GM21529 (cell line): ENCODE data around the gene AARSD1.
"Not testable (repeated sequence)": the region's sequence is repeated elsewhere in the genome, so short reads cannot be mapped to it uniquely, and the experiment has no call there.

Source experiments
- ATAC-seq: cut with Tn5 transposase; IDR thresholded peaks from one replicate; pipeline ENCODE4 v1.9.1; 2021; ENCODE audit not compliant: unreplicated experiment

Gene AARSD1

DNA sequence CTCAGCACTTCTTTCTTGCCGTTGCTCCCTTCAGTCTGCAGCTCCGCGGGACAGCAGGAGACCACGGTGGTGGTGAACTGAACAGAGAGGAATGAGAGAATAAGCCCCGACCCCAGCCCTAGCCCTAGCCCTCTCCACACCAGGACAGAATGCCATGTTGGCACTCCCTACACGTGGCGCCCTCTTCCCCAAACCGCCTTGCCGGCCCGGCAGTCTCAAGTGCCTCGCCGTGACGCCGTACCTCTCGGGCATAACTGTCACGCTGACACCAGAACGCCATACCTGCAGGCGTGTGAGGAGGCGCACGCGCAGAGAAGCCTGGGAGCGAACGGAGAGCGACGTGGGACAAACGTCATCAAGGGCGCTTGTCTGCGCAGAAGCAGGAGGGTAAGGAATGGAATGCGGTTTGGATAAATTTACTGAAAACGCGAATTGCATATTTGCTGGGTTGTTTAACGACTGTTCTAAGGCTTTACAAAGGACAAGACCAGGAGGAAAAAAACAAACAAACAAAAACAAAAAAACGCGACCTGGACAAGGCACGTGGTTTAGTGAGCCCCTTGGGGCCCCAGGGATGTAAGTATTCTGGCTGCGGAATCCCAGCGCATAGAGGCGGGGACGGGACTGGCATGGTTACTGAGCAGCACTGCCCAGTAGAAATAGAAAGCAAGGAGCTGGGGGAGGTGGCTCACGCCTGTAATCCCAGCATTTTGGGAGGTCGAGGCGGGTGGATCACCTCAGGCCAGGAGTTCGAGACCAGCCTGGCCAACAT lies at the start of gene AARSD1:
Gene AARSD1 (minus strand): TSS at position 294 of the 772 bp plus-strand sequence. CDS start 14 bp downstream, at position 280.
- ATAC-seq = peak; percentile 66

DNA sequence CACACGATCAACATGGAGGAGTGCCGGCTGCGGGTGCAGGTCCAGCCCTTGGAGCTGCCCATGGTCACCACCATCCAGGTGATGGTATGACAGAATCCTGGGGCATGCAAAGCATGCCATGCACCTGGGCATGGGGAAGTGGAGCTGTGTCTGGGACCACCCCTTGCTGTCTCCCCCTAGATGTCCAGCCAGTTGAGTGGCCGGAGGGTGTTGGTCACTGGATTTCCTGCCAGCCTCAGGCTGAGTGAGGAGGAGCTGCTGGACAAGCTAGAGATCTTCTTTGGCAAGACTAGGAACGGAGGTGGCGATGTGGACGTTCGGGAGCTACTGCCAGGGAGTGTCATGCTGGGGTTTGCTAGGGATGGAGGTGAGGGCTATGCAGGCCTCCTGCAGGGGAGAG lies 49.0 kb upstream of the AARSD1 start:
- no peak for ATAC-seq

- ATAC-seq = no peak
Observed at GRCh38 chr17:43011728-43012472, 47.6 kb upstream of the AARSD1 start.

- ATAC-seq = no peak
Observed at GRCh38 chr17:43010667-43011308, 46.5 kb upstream of the AARSD1 start.

DNA sequence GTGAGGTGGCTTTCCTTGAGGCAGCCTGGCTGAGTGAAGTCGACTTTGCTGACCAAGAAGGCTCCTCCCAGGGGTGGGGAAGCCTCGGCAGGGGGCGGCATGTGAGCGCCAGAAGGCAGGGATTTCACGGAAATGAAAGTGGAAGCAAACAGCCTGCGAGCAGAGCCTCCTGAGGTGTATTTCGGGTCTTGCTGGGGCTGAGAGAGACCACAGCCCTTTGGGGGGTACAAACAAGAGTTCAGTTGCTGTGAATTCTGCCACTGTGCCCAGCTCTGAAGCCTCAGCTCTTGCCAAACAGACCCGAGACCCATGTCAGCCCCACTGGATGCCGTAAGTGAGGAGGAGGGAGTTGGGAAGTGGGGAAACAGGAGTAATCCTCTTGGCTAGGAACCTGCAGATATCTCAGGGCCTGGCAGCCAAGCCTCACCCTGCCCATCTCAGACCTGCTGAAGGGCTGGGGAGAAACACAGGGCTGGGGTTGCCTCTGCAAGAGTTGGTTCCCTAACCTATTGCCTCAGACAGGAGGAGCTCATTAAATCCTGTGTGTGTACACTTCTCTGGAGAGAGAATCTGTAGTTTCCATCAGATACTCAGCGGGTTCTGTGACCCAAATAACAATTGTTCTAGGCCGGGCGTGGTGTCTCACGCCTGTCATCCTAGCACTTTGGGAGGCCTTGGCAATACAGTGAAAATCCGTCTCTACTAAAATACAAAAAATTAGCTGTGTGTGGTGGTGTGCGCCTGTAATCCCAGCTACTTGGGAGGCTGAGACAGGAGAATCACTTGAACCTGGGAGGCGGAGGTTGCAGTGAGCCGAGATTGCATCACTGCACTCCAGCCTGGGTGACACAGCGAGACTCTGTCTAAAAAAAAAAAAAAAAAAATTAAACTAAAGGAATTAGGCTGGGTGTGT lies 42.6 kb upstream of the AARSD1 start, which contains the start of gene IFI35:
Gene IFI35 (plus strand): TSS at position 146 of the 913 bp plus-strand sequence. CDS start 164 bp downstream, at position 310.
- ATAC-seq = peak; percentile 80

DNA sequence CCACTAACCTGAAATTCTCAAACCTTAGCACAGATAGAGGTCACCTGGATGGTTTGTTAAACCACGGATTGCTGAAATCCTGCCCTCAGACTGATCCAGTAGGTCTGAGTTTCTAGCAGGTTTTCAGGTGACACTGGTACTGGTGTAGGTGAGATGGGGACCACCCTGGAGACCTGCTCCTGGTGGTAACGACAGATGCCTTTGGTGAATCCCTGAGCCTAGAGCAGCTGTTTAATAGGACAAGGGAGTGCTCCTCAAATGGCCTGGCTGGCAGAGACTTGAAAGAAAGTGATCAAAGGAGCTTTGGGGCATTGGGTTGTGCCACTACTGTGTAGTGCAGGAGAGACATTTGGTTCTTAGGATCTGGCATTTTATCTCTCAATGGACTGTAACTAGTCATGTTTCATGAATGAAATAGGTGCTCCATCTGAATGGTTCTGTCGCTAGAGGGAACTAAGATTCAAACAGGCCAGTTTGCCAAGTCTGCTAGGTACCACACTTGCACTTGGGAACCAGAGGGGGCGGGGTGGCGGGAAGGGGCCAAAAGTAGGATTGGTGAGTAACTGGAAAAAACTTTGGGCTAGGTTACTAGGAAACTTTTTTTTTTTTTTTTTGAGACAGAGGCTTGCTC lies 39.4 kb upstream of the AARSD1 start:
- no peak for ATAC-seq

DNA sequence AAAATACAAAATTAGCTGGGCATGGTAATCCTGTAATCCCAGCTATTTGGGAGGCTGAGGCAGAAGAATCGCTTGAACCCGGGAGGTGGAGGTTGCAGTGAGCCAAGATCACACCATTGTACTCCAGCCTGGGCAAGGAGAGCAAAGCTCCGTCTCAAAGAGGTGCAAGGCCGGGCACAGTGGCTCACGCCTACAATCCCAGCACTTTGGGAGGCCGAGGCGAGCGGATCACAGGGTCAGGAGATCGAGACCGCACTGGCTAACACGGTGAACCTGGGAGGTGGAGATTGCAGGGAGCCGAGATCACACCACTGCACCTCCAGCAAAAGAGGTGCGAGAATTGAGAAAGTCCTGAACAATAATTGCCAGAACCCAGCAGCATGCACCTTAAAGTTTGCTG lies 36.6 kb upstream of the AARSD1 start:
- not testable (repeated sequence) for ATAC-seq

- no peak for ATAC-seq
Observed at GRCh38 chr17:42999003-42999525, 34.8 kb upstream of the AARSD1 start.

DNA sequence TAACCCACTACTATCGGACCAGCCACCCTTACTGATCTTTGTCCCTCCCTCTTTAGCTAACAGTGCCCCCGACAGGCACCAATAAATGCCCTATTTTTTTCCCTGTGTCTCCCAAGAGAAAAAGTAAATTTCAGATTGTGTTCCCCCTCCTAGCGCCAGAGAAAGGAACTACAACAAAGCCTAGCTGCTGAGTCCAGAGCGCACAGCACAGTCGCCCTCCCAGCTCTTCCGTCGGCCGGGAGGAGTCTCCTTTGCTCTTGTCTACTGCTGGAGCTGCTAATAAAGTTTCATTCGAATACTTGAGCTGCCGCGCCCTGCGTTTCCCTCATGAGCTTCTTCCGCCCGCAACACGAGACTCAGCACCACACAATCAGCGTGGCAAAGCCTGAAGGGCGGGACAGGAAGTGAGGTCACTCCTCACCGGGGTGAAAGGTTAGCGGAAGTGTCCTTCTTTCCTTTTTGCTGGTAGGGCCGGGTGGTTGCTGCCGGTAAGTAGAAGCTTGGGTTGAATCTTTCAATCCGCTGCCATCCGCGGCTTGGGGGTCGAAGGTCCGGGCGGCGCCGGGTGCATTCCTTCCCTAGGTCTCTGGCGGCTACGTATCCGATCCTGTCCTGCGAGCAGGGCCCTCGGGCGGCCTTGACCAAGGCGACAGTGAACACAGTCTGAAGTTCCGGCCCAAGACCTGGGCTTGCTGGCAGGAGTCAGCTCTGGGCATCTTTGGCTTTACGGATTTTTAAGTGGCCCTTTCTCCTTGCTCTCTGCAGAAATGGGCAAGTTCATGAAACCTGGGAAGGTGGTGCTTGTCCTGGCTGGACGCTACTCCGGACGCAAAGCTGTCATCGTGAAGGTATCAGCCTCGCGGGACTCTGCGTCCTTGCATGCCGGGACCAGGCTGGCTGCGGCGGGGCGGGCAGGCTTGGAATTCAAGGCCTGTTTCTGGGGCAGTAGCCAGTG lies 34.0 kb upstream of the AARSD1 start, which contains the start of gene RPL27:
Gene RPL27 (plus strand): TSS at position 436 of the 955 bp plus-strand sequence. CDS start 332 bp downstream, at position 768.
- ATAC-seq = peak; percentile 92

DNA sequence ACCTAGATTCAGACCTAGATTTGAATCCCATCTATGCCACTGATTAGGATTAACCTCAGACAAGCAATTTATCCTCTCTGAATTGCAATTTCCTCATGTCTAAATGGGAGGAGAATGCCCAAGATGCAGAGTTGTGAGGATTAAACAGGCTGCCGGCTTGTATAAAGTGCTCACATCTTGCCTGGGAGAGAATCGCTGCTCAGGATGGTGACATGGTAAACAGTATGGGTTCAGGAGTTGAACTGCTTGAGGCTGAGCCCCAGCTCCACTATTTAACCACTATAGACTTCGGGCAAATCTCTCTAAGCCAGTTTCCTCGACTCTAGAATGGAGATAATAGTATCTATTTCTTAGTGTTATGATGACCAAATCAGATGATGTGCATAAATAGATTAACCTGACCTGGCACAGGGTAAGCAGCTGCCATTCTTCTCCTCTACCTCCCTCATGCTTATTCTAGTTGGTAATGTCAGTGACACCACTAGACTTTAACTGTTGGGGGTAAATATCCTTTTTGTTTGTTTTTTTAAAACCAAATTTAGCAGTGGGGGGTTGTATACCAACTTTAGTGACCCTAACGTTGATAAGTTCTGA lies 33.2 kb upstream of the AARSD1 start:
- ATAC-seq = no peak

GRCh38 chr17:42993913-42994312 lies 29.7 kb upstream of the AARSD1 start:
- ATAC-seq = not testable (repeated sequence)

- no peak for ATAC-seq
Observed at GRCh38 chr17:42992872-42993271, 28.6 kb upstream of the AARSD1 start.

DNA sequence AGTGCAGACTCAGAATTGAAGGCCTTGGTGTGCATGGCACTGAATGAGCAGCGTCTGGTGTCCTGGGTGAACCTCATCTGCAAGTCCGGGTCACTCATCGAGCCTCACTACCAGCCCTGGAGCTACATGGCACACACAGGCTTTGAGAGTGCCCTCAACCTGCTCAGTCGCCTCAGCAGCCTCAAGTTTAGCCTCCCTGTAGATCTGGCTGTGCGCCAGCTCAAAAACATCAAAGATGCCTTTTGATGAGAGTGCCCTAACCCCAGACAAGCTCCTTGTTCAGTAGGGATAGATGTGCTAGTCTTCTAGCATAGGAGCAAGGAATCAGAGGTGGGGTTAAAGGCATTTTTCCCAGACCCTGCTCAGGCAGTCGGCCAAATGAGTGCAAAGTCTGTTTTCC lies 27.2 kb upstream of the AARSD1 start:
- ATAC-seq = no peak

DNA sequence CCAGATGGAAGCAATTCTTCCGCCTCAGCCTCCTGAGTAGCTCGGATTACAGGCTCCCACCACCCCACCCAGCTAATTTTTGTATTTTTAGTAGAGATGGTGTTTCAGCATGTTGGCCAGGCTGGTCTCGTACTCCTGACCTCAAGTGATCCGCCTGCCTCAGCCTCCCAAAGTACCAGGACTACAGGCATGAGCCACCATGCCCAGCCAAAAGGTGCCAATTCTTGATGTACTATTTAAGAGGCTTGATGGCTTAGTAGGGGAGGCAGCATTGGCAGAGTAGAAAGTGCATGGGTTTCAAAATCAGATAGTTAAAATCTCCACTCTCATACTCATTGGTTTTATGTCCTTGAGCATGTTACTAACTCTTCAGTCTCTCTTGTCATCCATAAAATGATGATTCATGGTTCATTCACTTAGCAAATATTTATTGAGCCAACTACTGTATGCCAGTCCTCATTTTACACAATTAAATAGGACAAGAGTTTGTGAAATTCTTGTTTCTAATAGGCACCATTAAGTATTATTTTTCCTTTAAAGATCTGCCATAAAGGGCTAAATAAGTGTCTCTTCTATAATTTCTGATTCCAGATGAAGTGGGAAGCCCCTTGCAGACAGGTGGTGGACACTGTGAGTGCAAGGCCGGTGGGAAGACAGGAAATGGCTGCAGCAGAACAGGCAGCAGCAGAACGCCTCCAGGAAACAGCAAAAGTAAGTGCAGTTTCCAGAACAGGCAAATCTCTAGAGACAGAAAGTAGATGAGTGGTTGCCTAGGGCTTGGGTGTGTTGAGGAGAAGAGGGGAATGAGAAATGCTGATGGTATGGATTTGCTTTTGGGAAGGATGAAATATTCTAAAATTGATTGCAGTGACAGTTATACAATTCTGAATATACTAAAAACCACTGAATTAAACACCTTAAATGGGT lies 25.7 kb upstream of the AARSD1 start:
- no peak for ATAC-seq

GRCh38 chr17:42989141-42989540 lies 24.9 kb upstream of the AARSD1 start:
- no peak for ATAC-seq

GRCh38 chr17:42985225-42985624 lies 21.0 kb upstream of the AARSD1 start:
- ATAC-seq = peak; percentile 60

DNA sequence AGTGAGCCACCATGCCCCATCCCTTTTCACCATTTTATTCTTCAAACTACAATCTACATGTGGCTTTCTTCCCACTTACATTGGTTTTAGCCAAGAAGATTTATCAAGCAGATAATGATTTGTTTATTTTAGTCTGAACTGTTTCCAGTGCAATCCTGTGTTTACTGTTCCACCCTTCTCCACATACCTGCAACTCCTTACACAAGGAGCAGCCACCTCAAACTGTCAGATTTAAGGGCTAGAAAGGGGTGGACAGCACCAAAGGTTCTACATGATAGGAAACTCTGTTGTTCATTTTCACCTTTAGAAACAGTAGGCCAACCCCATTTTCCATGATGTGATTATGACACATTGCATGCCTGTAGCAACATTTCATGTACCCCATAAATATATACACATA lies 18.0 kb upstream of the AARSD1 start:
- ATAC-seq = no peak
